Aorta (tissue), 5 donors: ENCODE results near the gene RCE1. TPM values are rescaled to one million over a fixed set of nuclear protein-coding genes. Genes with fewer than 3 reads are reported as not detected.
A peak's percentile ranks its signal among the peaks of the same experiment; 100 is the strongest.

Source experiments
- ATAC-seq: fragments of 200-7000 bp; cut with Tn5 transposase; one replicate; pipeline ENCODE4 v1.9.1; 2022; ENCODE audit warnings: moderate library complexity; ENCODE audit not compliant: low FRiP score
- DNase-seq, 2 donors: peaks; one replicate each; pipeline ENCODE4 v3.0.0-alpha.2; 2020
- H3K27ac ChIP-seq, 2 donors: one replicate each; pipeline ENCODE4 v1.5.1; 2013; ENCODE audit warnings: low read length in 2 of 2, mild to moderate bottlenecking in 2 of 2, moderate library complexity in 2 of 2, control low read depth in 1 of 2, inconsistent platforms in 1 of 2, low read depth in 1 of 2
- H3K27me3 ChIP-seq, 2 donors: one replicate each; pipeline ENCODE4 v1.6.1; 2013; ENCODE audit warnings: control low read depth in 1 of 2, low read length in 1 of 2, mild to moderate bottlenecking in 1 of 2, moderate library complexity in 1 of 2; ENCODE audit not compliant: insufficient read depth in 2 of 2, control insufficient read depth in 1 of 2
- H3K36me3 ChIP-seq, 2 donors: one replicate each; pipeline ENCODE4 v1.6.1; 2013; ENCODE audit warnings: control low read depth in 1 of 2, low read length in 1 of 2, mild to moderate bottlenecking in 1 of 2; ENCODE audit not compliant: insufficient read depth in 2 of 2, control insufficient read depth in 1 of 2
- H3K4me1 ChIP-seq, 2 donors: one replicate each; pipeline ENCODE4 v1.6.1; 2013; ENCODE audit warnings: low read length in 2 of 2, control low read depth in 1 of 2, mild to moderate bottlenecking in 1 of 2, moderate library complexity in 1 of 2; ENCODE audit not compliant: insufficient read depth in 2 of 2, control insufficient read depth in 1 of 2
- H3K4me3 ChIP-seq, 2 donors: one replicate each; pipeline ENCODE4 v1.5.1; 2013; ENCODE audit warnings: low read length in 2 of 2, control low read depth in 1 of 2, mild to moderate bottlenecking in 1 of 2
- H3K9me3 ChIP-seq: one replicate; pipeline ENCODE4 v1.6.1; 2013; ENCODE audit warnings: mild to moderate bottlenecking, low read length; ENCODE audit not compliant: control insufficient read depth
- WGBS, 2 donors: extraction: QIAGEN DNeasy Blood & Tissue Kit; methylation state at CpG; one replicate each; pipeline ENCODE4 v1.1.7; 2013; 5-methylcytosine and 5-hydroxymethylcytosine counted together
- intact Hi-C, 2 donors: fragments of 100-400 bp; cut with DNase I; formaldehyde crosslinking; loops; one replicate each; pipeline versions ENCODE4 v1.14.2 to v1.15.0; 2022
- polyA plus RNA-seq, 2 donors: library from polyadenylated mRNA; stranded (reverse); fragments of 200-250 nt; gene quantifications; one replicate each; pipeline ENCODE4 v1.2.3, GENCODE V29; 2013
- total RNA-seq, 2 donors: library from RNA; stranded (reverse); fragmentation: NEBNext Ultra II Directional; extraction: Animal tissue kit (Norgen Biotek cat#: 25700); gene quantifications; one replicate each; pipeline ENCODE4 v1.2.1, GENCODE V29; 2021
- donor health status: healthy with polysubstance abuse.
- donor health status: Bipolar disorder and iron deficiency.
- donor health status: DM: no; HTN: no; CAD: no.
- donor health status: DM: no; HTN: no; CAD: no.
- donor health status: DM: yes; HTN: yes; CAD: no.

RCE1 gene
- total and polyA plus RNA-seq, 4 donors, result 11.7 to 23.5 (median 14.6) TPM

DNA sequence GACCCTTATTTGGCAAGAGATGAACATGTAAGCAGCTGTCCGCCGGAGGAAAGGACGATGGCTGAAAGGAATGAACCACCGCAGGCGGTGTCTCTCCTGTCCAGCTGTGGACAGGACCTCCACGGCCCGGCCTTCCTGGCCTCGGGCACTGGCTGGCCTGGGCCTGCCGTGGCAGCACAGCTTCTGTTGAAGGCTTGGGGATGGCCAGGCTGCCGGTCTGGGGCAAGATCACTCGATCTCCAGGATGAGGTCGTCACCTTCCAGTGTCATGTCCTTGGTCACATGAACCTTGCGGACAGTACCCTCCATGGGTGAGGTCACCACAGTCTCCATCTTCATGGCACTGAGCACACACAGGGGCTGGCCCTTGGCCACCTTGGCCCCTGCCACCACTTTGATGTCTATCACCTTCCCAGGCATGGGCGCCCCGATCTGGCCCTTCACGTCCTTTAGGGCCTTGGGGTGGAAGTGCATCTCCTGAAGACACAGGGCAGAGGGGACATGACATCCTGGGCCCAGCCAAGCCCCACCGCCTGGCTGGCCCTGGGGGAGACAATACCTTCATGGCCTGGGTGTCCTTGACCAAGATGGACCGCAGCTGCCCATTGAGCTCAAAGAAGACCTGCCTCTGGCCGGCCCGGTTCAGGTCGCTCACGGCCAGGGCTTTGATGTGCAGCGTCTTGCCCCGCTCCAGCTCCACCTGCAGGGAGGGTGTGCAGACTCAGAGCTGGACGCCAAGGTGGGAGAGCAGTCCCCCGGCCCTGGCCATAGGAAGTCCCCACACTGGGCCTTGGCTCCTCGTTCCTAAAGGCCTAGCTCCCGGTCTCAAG is 5.6 kb downstream of the RCE1 start:
- ATAC-seq, result no peak
- Histone ChIP-seq H3K4me3 (no peak overlapping the region), H3K4me1 (no peaks in the 10 kb centered on the region), H3K27me3 (no peaks in the 10 kb centered on the region), H3K27ac (no peak overlapping the region), H3K9me3 (no peaks in the 10 kb centered on the region), H3K36me3 (no peaks in the 10 kb centered on the region)
- DNase-seq, result peak in 1 of 2 donors; percentile 74
- 75 to 76% methylated on average over 28 of the region's 28 CpGs for WGBS, 2 donors
- intact Hi-C loops, result loop anchor here in 1 of 2 donors (5.0 kb wide), 1 partner anchor 33 kb away; no protein-coding TSS in a partner anchor

DNA sequence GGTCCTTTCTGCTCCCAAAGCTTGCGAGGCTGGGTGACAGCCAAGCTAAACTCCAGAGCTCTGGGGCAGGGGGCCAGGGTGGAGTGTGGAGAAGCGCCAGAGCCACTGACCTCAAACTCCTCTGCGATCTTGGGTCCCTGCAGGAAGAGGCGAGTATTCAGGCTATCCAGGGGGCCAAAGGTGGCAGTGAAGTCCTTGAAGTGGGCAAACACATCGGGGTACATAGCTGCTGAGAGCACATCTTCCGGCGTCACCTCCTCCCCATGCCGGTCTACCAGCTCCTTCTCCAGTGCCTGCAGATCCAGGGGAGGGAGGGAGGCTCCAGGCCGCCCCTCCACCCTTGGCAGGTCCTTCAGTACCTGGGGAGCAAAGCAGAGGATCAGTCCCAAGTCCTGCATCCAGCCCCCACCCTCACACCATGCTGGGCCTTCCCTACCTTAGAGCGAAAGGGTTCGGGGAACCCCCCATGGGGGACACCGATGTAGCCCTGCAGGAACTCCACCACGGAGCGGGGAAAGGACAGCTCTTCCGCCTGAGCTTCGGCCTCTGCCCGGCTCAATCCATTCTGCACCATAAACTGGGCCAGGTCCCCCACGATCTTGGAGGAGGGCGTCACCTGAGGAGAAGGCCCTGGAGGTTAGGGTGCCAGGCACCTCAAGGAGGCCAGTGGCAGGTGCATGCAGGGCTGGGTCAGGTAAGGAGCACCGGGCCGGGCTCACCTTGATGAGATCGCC is 6.4 kb downstream of the RCE1 start:
- DNase-seq (peak in 1 of 2 donors; percentile 55), ATAC-seq (no peak)
- H3K36me3 ChIP-seq, result no peaks in the 10 kb centered on the region
- no peak overlapping the region for H3K27ac ChIP-seq
- intact Hi-C loops, result loop anchor here in 1 of 2 donors (5.0 kb wide), 1 partner anchor 33 kb away; no protein-coding TSS in a partner anchor
- WGBS, 2 donors, result 66 to 71% methylated on average over 17 to 22 of the region's 22 CpGs
- H3K4me1 ChIP-seq, result no peaks in the 10 kb centered on the region
- no peaks in the 10 kb centered on the region for H3K27me3 ChIP-seq
- no peaks in the 10 kb centered on the region for H3K9me3 ChIP-seq
- no peak overlapping the region for H3K4me3 ChIP-seq

DNA sequence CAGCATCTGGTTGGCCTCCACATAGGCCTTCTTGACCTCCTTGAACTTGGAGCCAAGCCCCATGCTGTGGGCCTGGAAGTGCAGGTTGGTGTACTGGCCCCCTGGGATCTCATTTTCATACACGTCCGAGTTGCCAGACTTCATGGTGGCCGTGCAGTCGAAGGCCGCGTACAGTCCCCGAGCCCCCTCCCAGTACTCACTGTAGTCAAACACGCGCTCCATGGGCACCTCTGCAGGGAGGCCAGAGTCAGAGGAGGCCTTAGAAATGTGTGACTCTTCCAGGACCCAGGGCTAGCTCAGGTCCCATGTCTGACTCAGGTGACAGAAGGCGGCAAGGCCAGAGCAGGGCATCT is 7.0 kb downstream of the RCE1 start:
- 85 to 87% methylated on average over 10 of the region's 10 CpGs for WGBS, 2 donors
- H3K27me3 ChIP-seq, result no peaks in the 10 kb centered on the region

DNA sequence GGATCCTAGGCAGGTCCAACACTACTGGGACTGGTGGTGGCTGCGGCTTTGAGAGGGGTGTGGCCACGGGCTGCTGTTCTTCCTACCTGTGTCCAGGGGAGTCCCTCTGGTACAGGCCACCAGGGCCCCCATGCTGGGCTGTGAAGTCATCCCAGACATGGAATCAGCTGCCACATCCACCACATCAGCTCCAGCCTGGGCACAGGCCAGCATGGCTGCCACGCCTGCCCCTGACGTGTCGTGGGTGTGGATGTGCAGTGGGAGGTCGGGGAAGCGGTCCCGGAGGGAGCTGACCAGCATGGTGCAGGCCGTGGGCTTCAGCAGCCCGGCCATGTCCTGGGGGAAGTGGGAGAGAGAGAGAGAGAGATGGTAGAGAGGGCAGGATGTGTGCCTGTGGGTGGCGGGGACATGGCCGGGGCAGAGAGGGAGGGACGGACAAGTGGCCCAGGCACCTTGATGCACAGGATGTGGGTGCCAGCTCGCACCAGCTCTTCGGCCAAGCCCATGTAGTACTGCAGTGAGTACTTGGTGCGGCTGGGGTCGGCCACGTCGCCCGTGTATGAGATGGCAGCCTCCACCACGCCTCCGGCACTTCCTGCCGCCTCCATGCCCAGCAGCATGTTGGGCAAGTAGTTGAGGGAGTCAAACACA is 7.5 kb downstream of the RCE1 start:
- intact Hi-C loops, result no loop called here
- H3K36me3 ChIP-seq, result no peaks in the 10 kb centered on the region
- H3K4me1 ChIP-seq, result no peaks in the 10 kb centered on the region
- H3K27ac ChIP-seq, result no peak overlapping the region
- ATAC-seq (no peak), DNase-seq (peak; percentile 50 to 74)
- H3K27me3 ChIP-seq, result no peaks in the 10 kb centered on the region
- H3K9me3 ChIP-seq, result no peaks in the 10 kb centered on the region
- no peak overlapping the region for H3K4me3 ChIP-seq
- 86 to 89% methylated on average over 23 of the region's 23 CpGs for WGBS, 2 donors

More for the DNA sequence above, 7.0 kb downstream of the RCE1 start:
- Histone ChIP-seq H3K4me1 (no peaks in the 10 kb centered on the region), H3K27ac (no peak overlapping the region), H3K4me3 (no peak overlapping the region), H3K9me3 (no peaks in the 10 kb centered on the region), H3K36me3 (no peaks in the 10 kb centered on the region)
- no peak for DNase-seq
- intact Hi-C loops, result no loop called here
- ATAC-seq, result no peak

DNA sequence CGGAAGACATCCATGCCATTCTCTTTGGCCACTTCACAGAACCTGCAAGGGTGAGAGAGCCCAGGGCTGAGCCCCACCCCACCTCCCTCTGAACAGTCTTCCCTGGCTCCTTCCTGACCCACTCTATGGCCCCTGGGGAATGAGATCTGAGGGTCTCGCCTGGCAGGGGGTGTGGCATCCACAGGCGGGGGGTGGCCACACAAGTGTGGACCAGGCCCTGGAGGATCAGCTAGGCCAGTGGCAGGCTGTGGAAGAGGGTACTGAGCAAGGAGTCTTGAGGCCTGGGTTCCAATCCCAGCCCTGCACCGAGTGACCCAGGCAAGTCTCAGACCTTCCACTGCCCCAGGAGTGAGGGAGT is 8.0 kb downstream of the RCE1 start:
- DNase-seq, result peak; percentile 41 to 57
- no peaks in the 10 kb centered on the region for H3K4me1 ChIP-seq
- intact Hi-C loops, result no loop called here
- no peaks in the 10 kb centered on the region for H3K27me3 ChIP-seq
- H3K27ac ChIP-seq, result no peak overlapping the region
- no peaks in the 10 kb centered on the region for H3K36me3 ChIP-seq
- no peak overlapping the region for H3K4me3 ChIP-seq
- no peak for ATAC-seq
- H3K9me3 ChIP-seq, result no peaks in the 10 kb centered on the region
- 72 to 82% methylated on average over 4 of the region's 4 CpGs for WGBS, 2 donors

DNA sequence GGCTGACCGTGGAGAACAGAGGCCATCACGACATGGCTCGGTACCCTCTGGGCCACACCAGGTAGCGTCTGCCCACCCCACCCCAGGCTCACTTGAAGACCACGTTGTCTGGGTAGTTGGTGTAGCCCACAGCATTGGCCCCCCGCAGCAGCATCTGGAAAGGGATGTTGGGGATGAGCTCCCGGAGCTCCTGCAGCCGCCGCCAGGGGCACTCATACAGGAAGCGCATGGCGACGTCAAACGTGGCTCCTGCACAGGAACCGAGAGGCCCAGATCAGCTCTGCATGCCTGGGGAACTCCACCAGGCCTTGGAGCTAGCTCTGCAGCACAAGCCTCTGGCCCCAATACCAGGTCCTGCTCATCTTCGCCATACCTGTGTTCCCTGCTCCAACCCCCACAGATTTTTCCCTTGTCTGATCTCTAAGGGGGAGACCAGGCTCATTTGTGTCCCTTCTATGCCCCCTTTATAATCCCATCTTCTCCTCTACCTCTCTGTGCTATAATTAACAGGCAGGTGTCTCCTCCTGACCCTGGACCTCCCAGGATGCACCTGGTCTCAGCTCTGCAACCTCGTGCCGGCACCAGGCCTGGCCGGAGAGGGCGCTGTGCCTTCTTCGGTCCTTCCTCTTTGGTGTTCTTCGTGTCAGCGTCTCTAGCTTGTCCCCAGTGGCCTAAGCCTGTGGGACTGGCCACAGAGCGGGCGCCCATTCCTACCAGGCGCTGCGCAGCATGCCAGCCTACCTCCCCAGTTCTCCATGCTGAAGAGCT is 8.6 kb downstream of the RCE1 start:
- Histone ChIP-seq H3K36me3 (no peaks in the 10 kb centered on the region), H3K27me3 (no peaks in the 10 kb centered on the region), H3K4me1 (no peaks in the 10 kb centered on the region), H3K9me3 (no peaks in the 10 kb centered on the region), H3K27ac (no peak overlapping the region), H3K4me3 (no peak overlapping the region)
- 75 to 76% methylated on average over 26 of the region's 26 CpGs for WGBS, 2 donors
- DNase-seq (peak; percentile 44 to 63), ATAC-seq (no peak)
- intact Hi-C loops, result no loop called here

DNA sequence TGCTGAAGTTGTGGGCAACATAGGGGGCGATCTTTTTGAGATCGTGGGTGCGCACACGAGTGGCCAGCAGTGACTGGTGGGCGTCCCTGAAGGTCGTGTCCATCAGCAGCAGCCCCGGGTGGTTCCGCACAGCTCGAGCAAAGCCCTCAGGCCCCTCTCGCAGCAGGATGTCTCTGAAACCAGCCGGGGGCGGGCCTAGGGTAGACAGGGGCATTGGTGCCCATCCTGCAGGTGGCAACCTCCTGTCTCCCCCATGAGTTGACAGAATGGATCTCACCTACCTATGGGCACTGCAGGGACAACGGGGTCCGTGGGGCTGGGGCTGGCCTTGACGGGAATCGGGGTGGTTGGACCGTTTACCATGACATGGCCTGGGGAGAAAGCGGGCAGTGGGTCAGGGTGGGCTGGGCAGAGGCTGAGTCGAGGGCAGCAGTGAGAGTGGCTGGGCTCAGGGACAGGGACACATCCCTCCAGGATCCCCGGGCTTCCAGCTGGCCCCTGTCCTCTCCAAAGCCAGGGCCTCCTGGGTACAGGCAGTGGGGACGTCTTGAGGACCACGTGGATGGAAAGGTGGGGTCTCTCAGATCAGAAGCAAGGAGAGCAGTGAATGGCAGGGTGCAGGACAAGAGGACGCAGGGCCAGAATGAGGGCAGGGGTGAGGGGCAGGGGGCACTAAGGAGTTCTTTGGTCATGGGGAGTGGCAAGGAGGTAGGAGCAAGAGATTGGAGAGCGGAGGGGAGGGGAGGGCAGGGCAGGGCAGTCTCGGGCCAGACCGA is 9.4 kb downstream of the RCE1 start:
- intact Hi-C loops, result no loop called here
- no peak overlapping the region for H3K4me3 ChIP-seq

More for the DNA sequence above, 9.4 kb downstream of the RCE1 start:
- H3K27ac ChIP-seq, result no peak overlapping the region
- no peaks in the 10 kb centered on the region for H3K36me3 ChIP-seq
- ATAC-seq (no peak), DNase-seq (peak; percentile 40 to 72)
- 89% methylated on average over 25 to 26 of the region's 26 CpGs for WGBS, 2 donors
- no peaks in the 10 kb centered on the region for H3K9me3 ChIP-seq
- no peaks in the 10 kb centered on the region for H3K4me1 ChIP-seq
- H3K27me3 ChIP-seq, result no peaks in the 10 kb centered on the region
